ENCODE measurements around the gene MYH14. TPM values are rescaled to one million over a fixed set of nuclear protein-coding genes. Genes with fewer than 3 reads are reported as not detected.

Gene MYH14
- total RNA-seq, 1 experiment from 2014 or later = not detected

DNA sequence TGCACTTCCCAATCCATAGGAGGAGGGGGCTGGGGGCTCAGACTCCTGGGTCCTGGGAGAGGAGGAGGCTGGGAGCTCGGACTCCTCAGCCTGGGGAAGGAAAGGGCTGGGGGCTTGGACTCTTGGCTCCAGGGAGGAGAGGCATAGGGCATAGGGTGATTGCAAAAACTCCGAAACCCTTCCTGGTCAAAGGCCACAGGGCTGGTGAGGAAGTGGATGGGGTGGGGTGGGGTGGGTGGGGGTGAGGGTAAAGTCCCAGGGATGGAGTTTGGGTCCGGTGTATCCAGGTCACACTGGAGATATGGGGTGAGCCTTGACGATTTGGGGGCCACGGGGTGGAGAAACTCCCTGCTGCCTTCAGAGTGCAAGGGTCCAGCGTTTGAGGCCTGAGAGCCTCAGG is 2.8 kb downstream of the MYH14 start:
- CTCF ChIA-PET = no interaction called here
- TF ChIP-seq, protein P1, sequence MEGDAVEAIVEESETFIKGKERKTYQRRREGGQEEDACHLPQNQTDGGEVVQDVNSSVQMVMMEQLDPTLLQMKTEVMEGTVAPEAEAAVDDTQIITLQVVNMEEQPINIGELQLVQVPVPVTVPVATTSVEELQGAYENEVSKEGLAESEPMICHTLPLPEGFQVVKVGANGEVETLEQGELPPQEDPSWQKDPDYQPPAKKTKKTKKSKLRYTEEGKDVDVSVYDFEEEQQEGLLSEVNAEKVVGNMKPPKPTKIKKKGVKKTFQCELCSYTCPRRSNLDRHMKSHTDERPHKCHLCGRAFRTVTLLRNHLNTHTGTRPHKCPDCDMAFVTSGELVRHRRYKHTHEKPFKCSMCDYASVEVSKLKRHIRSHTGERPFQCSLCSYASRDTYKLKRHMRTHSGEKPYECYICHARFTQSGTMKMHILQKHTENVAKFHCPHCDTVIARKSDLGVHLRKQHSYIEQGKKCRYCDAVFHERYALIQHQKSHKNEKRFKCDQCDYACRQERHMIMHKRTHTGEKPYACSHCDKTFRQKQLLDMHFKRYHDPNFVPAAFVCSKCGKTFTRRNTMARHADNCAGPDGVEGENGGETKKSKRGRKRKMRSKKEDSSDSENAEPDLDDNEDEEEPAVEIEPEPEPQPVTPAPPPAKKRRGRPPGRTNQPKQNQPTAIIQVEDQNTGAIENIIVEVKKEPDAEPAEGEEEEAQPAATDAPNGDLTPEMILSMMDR (IDR thresholded peaks at IDR 0.05; ENCODE audit: unreplicated experiment) = no peak
- POLR2A ChIA-PET = interaction anchor here (0.6 kb wide), 1 partner anchor 13 kb away, joined by 3 read pairs; no protein-coding TSS in a partner anchor
- H3K9me3 Mint-ChIP-seq (ENCODE audit: unreplicated experiment) = peaks cover 29% of the 10 kb centered on the region
- BruUV-seq (replicated peaks) = no TSS peak
- H3K4me1 Mint-ChIP-seq (ENCODE audit: insufficient read depth, unreplicated experiment) = no peaks in the 10 kb centered on the region
- H3K27me3 Mint-ChIP-seq (ENCODE audit: insufficient read depth, unreplicated experiment) = no peaks in the 10 kb centered on the region
- no peak overlapping the region for H3K4me3 Mint-ChIP-seq (ENCODE audit: unreplicated experiment)
- no peak overlapping the region for H3K27ac Mint-ChIP-seq (ENCODE audit: low read depth, unreplicated experiment)
- no peaks in the 10 kb centered on the region for H3K36me3 Mint-ChIP-seq (ENCODE audit: insufficient read depth, unreplicated experiment)
- intact Hi-C loops (cut with micrococcal nuclease) = no loop called here
- DNase-seq (ENCODE audit: unreplicated experiment) = no peak

DNA sequence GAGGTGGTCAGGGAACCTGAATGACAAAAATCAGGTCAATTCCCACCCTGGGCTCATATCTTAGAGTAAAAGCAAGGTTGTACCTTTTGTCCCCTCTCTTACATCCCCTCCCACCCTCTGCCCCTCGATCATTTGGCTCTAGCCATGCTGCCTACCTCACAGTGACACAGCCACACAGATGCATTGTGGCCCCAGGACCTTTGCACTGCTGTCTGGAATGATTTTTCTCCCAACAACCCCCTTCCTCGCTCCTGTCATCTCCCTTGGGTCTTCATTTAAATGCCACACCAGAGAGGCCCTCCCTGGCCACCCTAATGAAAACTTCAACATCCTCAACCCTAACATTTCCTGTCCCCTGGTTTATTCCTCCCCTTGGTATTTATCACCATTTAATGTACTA is 4.3 kb downstream of the MYH14 start:
- Mint-ChIP-seq H3K4me1 (ENCODE audit: insufficient read depth, unreplicated experiment) (no peaks in the 10 kb centered on the region), H3K36me3 (ENCODE audit: insufficient read depth, unreplicated experiment) (no peaks in the 10 kb centered on the region), H3K4me3 (ENCODE audit: unreplicated experiment) (no peak overlapping the region), H3K9me3 (ENCODE audit: unreplicated experiment) (peaks cover 25% of the 10 kb centered on the region), H3K27ac (ENCODE audit: low read depth, unreplicated experiment) (no peak overlapping the region), H3K27me3 (ENCODE audit: insufficient read depth, unreplicated experiment) (no peaks in the 10 kb centered on the region)
- ChIA-PET CTCF (interaction anchor here (1.2 kb wide), 1 partner anchor 27 kb away, joined by 4 read pairs; no protein-coding TSS in a partner anchor), POLR2A (no interaction called here)
- intact Hi-C loops (cut with micrococcal nuclease) = no loop called here
- BruUV-seq (replicated peaks) = no TSS peak
- no peak for DNase-seq (ENCODE audit: unreplicated experiment)
- TF ChIP-seq, protein P1 (IDR thresholded peaks at IDR 0.05; ENCODE audit: unreplicated experiment) = no peak

DNA sequence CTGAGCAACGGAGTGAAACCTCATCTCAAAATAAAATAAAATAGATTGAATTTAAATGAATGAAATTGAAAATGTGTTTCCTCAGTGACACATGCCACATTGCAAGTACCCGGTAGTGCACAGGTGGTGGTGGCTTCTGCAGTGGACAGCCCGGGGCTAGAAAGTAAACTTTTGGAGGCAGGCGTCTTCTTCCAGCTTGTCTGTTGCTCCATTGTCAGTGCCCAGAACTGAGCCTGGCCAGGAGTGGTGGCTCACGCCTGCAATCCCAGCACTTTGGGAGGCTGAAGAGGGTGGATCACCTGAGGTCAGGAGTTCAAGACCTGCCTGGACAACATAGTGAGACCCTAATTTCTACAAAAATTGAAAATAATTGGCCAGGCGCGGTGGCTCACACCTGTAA is 5.7 kb downstream of the MYH14 start:
- Mint-ChIP-seq H3K4me3 (ENCODE audit: unreplicated experiment) (no peak overlapping the region), H3K4me1 (ENCODE audit: insufficient read depth, unreplicated experiment) (no peaks in the 10 kb centered on the region), H3K27ac (ENCODE audit: low read depth, unreplicated experiment) (no peak overlapping the region), H3K27me3 (ENCODE audit: insufficient read depth, unreplicated experiment) (no peaks in the 10 kb centered on the region), H3K36me3 (ENCODE audit: insufficient read depth, unreplicated experiment) (no peaks in the 10 kb centered on the region), H3K9me3 (ENCODE audit: unreplicated experiment) (peaks cover 25% of the 10 kb centered on the region)
- no peak for DNase-seq (ENCODE audit: unreplicated experiment)
- POLR2A ChIA-PET = no interaction called here
- no TSS peak for BruUV-seq (replicated peaks)
- CTCF ChIA-PET = no interaction called here
- intact Hi-C loops (cut with micrococcal nuclease) = no loop called here
- TF ChIP-seq, protein P1 (IDR thresholded peaks at IDR 0.05; ENCODE audit: unreplicated experiment) = no peak

DNA sequence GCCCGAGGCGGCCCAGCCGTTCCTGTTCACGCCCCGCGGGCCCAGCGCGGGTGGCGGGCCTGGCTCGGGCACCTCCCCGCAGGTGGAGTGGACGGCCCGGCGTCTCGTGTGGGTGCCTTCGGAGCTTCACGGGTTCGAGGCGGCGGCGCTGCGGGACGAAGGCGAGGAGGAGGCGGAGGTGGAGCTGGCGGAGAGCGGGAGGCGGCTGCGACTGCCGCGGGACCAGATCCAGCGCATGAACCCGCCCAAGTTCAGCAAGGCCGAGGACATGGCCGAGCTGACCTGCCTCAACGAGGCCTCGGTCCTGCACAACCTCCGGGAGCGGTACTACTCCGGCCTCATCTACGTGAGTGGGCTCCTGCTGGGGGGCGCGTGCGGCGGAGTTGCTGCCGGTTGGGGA is 7.0 kb downstream of the MYH14 start:
- TF ChIP-seq, protein P1 (IDR thresholded peaks at IDR 0.05; ENCODE audit: unreplicated experiment) = no peak
- ChIA-PET POLR2A (no interaction called here), CTCF (interaction anchor here (0.6 kb wide), 1 partner anchor 571 kb away, joined by 4 read pairs; no protein-coding TSS in a partner anchor)
- intact Hi-C loops (cut with micrococcal nuclease) = no loop called here
- Mint-ChIP-seq H3K27me3 (ENCODE audit: insufficient read depth, unreplicated experiment) (no peaks in the 10 kb centered on the region), H3K4me3 (ENCODE audit: unreplicated experiment) (no peak overlapping the region), H3K4me1 (ENCODE audit: insufficient read depth, unreplicated experiment) (no peaks in the 10 kb centered on the region), H3K9me3 (ENCODE audit: unreplicated experiment) (peaks cover 25% of the 10 kb centered on the region), H3K36me3 (ENCODE audit: insufficient read depth, unreplicated experiment) (no peaks in the 10 kb centered on the region), H3K27ac (ENCODE audit: low read depth, unreplicated experiment) (no peak overlapping the region)
- DNase-seq (ENCODE audit: unreplicated experiment) = no peak
- no TSS peak for BruUV-seq (replicated peaks)
